Fibroblast of lung (primary cell): ENCODE results near the gene RPL41. TPM values are rescaled to one million over a fixed set of nuclear protein-coding genes. Genes with fewer than 3 reads are reported as not detected.
"Not testable (repeated sequence)": the region's sequence is repeated elsewhere in the genome, so short reads cannot be mapped to it uniquely, and the experiment has no call there.

Experiments used
- DNase-seq, 2 donors: peaks; one replicate each; pipeline versions ENCODE4 v3.0.0 to v3.0.0-alpha.2; 2010; ENCODE audit warnings: low read depth in 2 of 2
- H2AFZ ChIP-seq: 2 replicates; pipeline ENCODE4 v1.5.1; 2012; ENCODE audit warnings: low read length, control low read depth, inconsistent platforms
- H3K27ac ChIP-seq: 2 replicates; pipeline ENCODE4 v1.5.1; 2011; ENCODE audit warnings: low read length, control low read depth; ENCODE audit not compliant: insufficient read depth
- H3K27me3 ChIP-seq: 2 replicates; pipeline ENCODE4 v1.5.1; 2011; ENCODE audit warnings: mild to moderate bottlenecking, low read length; ENCODE audit not compliant: control insufficient read depth, insufficient read depth
- H3K36me3 ChIP-seq: 2 replicates; pipeline ENCODE4 v1.5.1; 2011; ENCODE audit warnings: low read length; ENCODE audit not compliant: control insufficient read depth, insufficient read depth
- H3K4me1 ChIP-seq: 2 replicates; pipeline ENCODE4 v1.5.1; 2011; ENCODE audit warnings: low read length; ENCODE audit not compliant: control insufficient read depth, insufficient read depth; ENCODE audit errors: extremely low read depth
- H3K4me2 ChIP-seq: 2 replicates; pipeline ENCODE4 v1.5.1; 2011; ENCODE audit warnings: low read length, control low read depth; ENCODE audit not compliant: insufficient read depth; ENCODE audit errors: extremely low read depth
- H3K4me3 ChIP-seq, 4 experiments: fragments of 200-600 bp in 1 of 4; sonication (generic) in 1 of 4; replicated peaks in 1 of 4; 2 replicates each; pipeline ENCODE4 v1.5.1; 2011 to 2016; ENCODE audit warnings: low read length in 4 of 4, low read depth in 3 of 4, mild to moderate bottlenecking in 3 of 4, control low read depth in 2 of 4, inconsistent platforms in 1 of 4, mixed read lengths in 1 of 4; ENCODE audit not compliant: insufficient read depth in 1 of 4; ENCODE audit errors: control extremely low read depth in 1 of 4
- H3K79me2 ChIP-seq: 2 replicates; pipeline ENCODE4 v1.5.1; 2012; ENCODE audit warnings: mild to moderate bottlenecking, low read length, inconsistent platforms; ENCODE audit not compliant: control insufficient read depth, insufficient read depth
- H3K9ac ChIP-seq: 2 replicates; pipeline ENCODE4 v1.5.1; 2011; ENCODE audit warnings: mild to moderate bottlenecking, low read length, control low read depth; ENCODE audit not compliant: insufficient read depth
- H3K9me3 ChIP-seq: 2 replicates; pipeline ENCODE4 v1.5.1; 2012; ENCODE audit warnings: low read depth, low read length; ENCODE audit not compliant: control insufficient read depth, insufficient read depth
- H4K20me1 ChIP-seq: 2 replicates; pipeline ENCODE4 v1.5.1; 2011; ENCODE audit warnings: low read length; ENCODE audit not compliant: control insufficient read depth, insufficient read depth; ENCODE audit errors: extremely low read depth
- EZH2 ChIP-seq: IDR thresholded peaks from 2 replicates; pipeline ENCODE4 v1.5.1; 2012; ENCODE audit warnings: low read length, control low read depth, mild to moderate bottlenecking; ENCODE audit errors: missing control alignments
- polyA minus RNA-seq: library from RNA; depleted of rRNA, polyadenylated mRNA; stranded (reverse); fragments of >200 nt; gene quantifications from 2 replicates; pipeline ENCODE4 v1.2.3, GENCODE V29; 2011; ENCODE audit warnings: low replicate concordance
- polyA plus RNA-seq, 2 donors: library from polyadenylated mRNA; depleted of rRNA in 1 of 2; stranded (reverse) in 1 of 2; unstranded in 1 of 2; fragments of >200 nt; gene quantifications; 2 replicates each; pipeline ENCODE4 v1.2.1, GENCODE V29; 2011 to 2012; ENCODE audit warnings: missing spikeins in 1 of 2
- total RNA-seq: library from RNA; depleted of rRNA; stranded (reverse); fragments of >200 nt; gene quantifications from 2 replicates; pipeline ENCODE4 v1.2.1, GENCODE V29; 2014
- TF ChIP-seq, protein P1 (sequence below), 2 donors: IDR thresholded peaks in 1 of 2; conservative IDR thresholded peaks in 1 of 2; 1 replicate in 1 of 2; 2 replicates in 1 of 2; pipeline ENCODE4 v1.5.1; 2011 to 2012; ENCODE audit warnings: low read length in 2 of 2, control low read depth in 1 of 2, inconsistent platforms in 1 of 2, low read depth in 1 of 2, mild to moderate bottlenecking in 1 of 2

RPL41 gene
- total RNA-seq (2,664 and 4,175 TPM in 2 replicates), polyA plus RNA-seq (6,961 and 9,604 TPM in 2 replicates), polyA minus RNA-seq (1,416 and 1,475 TPM in 2 replicates)
- polyA plus RNA-seq (2012), result 7,932 and 8,024 TPM in 2 replicates

- Histone ChIP-seq H3K27me3 (no peaks in the 10 kb centered on the region), H3K9me3 (no peaks in the 10 kb centered on the region), H3K4me1 (peaks cover 16% of the 10 kb centered on the region), H3K4me3 (peak within 1 kb of the TSS; percentile 56 to 98 (median 70)), H3K36me3 (peaks cover 12% of the 10 kb centered on the region), H3K4me2 (peak within 1 kb of the TSS; percentile 88), H4K20me1 (no peaks in the 10 kb centered on the region), H3K79me2 (peaks cover 14% of the 10 kb centered on the region), H3K9ac (peak within 1 kb of the TSS; percentile 75), H3K27ac (peak within 1 kb of the TSS; percentile 91), H2AFZ (peak within 1 kb of the TSS; percentile 89)
- DNase-seq, result peak; percentile 86 to 95
- TF ChIP-seq, protein P1, sequence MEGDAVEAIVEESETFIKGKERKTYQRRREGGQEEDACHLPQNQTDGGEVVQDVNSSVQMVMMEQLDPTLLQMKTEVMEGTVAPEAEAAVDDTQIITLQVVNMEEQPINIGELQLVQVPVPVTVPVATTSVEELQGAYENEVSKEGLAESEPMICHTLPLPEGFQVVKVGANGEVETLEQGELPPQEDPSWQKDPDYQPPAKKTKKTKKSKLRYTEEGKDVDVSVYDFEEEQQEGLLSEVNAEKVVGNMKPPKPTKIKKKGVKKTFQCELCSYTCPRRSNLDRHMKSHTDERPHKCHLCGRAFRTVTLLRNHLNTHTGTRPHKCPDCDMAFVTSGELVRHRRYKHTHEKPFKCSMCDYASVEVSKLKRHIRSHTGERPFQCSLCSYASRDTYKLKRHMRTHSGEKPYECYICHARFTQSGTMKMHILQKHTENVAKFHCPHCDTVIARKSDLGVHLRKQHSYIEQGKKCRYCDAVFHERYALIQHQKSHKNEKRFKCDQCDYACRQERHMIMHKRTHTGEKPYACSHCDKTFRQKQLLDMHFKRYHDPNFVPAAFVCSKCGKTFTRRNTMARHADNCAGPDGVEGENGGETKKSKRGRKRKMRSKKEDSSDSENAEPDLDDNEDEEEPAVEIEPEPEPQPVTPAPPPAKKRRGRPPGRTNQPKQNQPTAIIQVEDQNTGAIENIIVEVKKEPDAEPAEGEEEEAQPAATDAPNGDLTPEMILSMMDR (conservative IDR thresholded peaks at IDR 0.05 in 1 of 2, IDR thresholded peaks at IDR 0.05 in 1 of 2; ENCODE audit: low read depth in 1 of 2, low read length in 2 of 2), result no peak
- no peak for TF ChIP-seq EZH2
These were observed at the start of gene RPL41 for GRCh38 chr12:56116267-56117081. Gene RPL41 (plus strand): TSS chr12:56116633.

- Histone ChIP-seq H3K36me3 (no peaks in the 10 kb centered on the region), H3K4me3 (no peak overlapping the region), H3K4me1 (no peaks in the 10 kb centered on the region), H3K9ac (no peak overlapping the region), H4K20me1 (no peaks in the 10 kb centered on the region), H3K27ac (no peak overlapping the region), H3K79me2 (no peaks in the 10 kb centered on the region), H3K27me3 (no peaks in the 10 kb centered on the region), H3K9me3 (no peaks in the 10 kb centered on the region), H3K4me2 (no peak overlapping the region), H2AFZ (no peak overlapping the region)
- TF ChIP-seq, protein P1 (conservative IDR thresholded peaks at IDR 0.05 in 1 of 2, IDR thresholded peaks at IDR 0.05 in 1 of 2; ENCODE audit: low read depth in 1 of 2, low read length in 2 of 2), result no peak
- TF ChIP-seq EZH2, result no peak
- peak in 1 of 2 donors; percentile 39 for DNase-seq
These were observed 44.8 kb upstream of the RPL41 start for GRCh38 chr12:56071648-56072047.

DNA sequence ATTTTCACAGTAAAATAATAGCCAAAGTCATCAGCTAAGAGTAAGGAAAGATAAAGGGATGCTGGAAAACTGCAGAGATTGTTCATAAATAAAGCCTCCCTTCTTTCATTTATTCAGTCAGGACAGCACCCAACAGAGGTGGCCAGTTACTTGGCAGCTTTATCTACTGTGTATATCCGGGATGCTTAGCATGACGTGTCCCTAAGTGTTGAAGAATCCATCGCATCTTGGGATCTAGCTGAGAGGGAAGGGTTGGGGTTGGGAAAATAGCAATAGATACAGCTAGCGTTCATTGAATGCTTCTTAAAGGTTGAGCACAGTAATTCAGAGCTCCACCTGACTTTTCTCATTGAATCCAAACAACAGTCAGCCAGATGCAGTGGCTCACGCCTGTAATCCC, 42.0 kb upstream of the RPL41 start:
- no peak overlapping the region for H3K4me2 ChIP-seq
- H3K9ac ChIP-seq, result no peak overlapping the region
- TF ChIP-seq, protein P1 (conservative IDR thresholded peaks at IDR 0.05 in 1 of 2, IDR thresholded peaks at IDR 0.05 in 1 of 2; ENCODE audit: low read depth in 1 of 2, low read length in 2 of 2), result no peak
- no peak for TF ChIP-seq EZH2
- no peaks in the 10 kb centered on the region for H3K9me3 ChIP-seq
- H3K36me3 ChIP-seq, result no peaks in the 10 kb centered on the region
- no peak overlapping the region for H3K27ac ChIP-seq
- H3K4me3 ChIP-seq, result no peak overlapping the region
- H3K79me2 ChIP-seq, result no peaks in the 10 kb centered on the region
- no peaks in the 10 kb centered on the region for H4K20me1 ChIP-seq
- no peak overlapping the region for H2AFZ ChIP-seq
- DNase-seq, result no peak
- no peaks in the 10 kb centered on the region for H3K27me3 ChIP-seq
- H3K4me1 ChIP-seq, result no peaks in the 10 kb centered on the region

- not testable (repeated sequence) for H3K9ac ChIP-seq, H4K20me1 ChIP-seq, H3K4me1 ChIP-seq, H3K79me2 ChIP-seq, H3K36me3 ChIP-seq, H3K4me3 ChIP-seq, H2AFZ ChIP-seq, H3K9me3 ChIP-seq, DNase-seq, H3K27ac ChIP-seq, H3K4me2 ChIP-seq
- H3K27me3 ChIP-seq, result peaks cover 19% of the 10 kb centered on the region
These were observed 38.5 kb upstream of the RPL41 start for GRCh38 chr12:56077966-56078365.
